Liver (tissue), 9 donors: ENCODE measurements around the gene URB1. TPM values are rescaled to one million over a fixed set of nuclear protein-coding genes. Genes with fewer than 3 reads are reported as not detected.
"Not testable (repeated sequence)": the region's sequence is repeated elsewhere in the genome, so short reads cannot be mapped to it uniquely, and the experiment has no call there.

Experiments
- DNase-seq: peaks from one replicate; pipeline ENCODE4 v3.0.0-alpha.2; 2017; ENCODE audit warnings: low spot score
- H3K27ac ChIP-seq, 2 donors: one replicate each; pipeline ENCODE4 v1.7.0; 2013; ENCODE audit warnings: inconsistent platforms in 2 of 2, low read length in 2 of 2, control low read depth in 1 of 2, low read depth in 1 of 2, mild to moderate bottlenecking in 1 of 2
- H3K27me3 ChIP-seq, 4 donors: one replicate each; pipeline versions ENCODE4 v1.6.1 to v1.7.0; 2013; ENCODE audit warnings: low read length in 3 of 4, inconsistent platforms in 1 of 4, mild to moderate bottlenecking in 1 of 4, moderate library complexity in 1 of 4; ENCODE audit not compliant: control insufficient read depth in 4 of 4, insufficient read depth in 4 of 4
- H3K36me3 ChIP-seq, 4 donors: one replicate each; pipeline versions ENCODE4 v1.6.1 to v1.7.0; 2013; ENCODE audit warnings: low read length in 3 of 4, mild to moderate bottlenecking in 3 of 4, low read depth in 1 of 4, moderate library complexity in 1 of 4; ENCODE audit not compliant: control insufficient read depth in 4 of 4, insufficient read depth in 3 of 4
- H3K4me1 ChIP-seq, 4 donors: one replicate each; pipeline versions ENCODE4 v1.6.1 to v1.7.0; 2013; ENCODE audit warnings: low read length in 3 of 4, mild to moderate bottlenecking in 3 of 4, moderate library complexity in 1 of 4; ENCODE audit not compliant: control insufficient read depth in 4 of 4, insufficient read depth in 4 of 4
- H3K4me3 ChIP-seq, 3 donors: one replicate each; pipeline versions ENCODE4 v1.6.1 to v1.7.0; 2013; ENCODE audit warnings: low read length in 3 of 3, control low read depth in 1 of 3, low read depth in 1 of 3, mild to moderate bottlenecking in 1 of 3
- H3K9ac ChIP-seq, 2 donors: one replicate each; pipeline ENCODE4 v1.7.0; 2013; ENCODE audit warnings: low read length in 2 of 2, mild to moderate bottlenecking in 2 of 2, moderate library complexity in 2 of 2, control low read depth in 1 of 2, low read depth in 1 of 2
- H3K9me3 ChIP-seq, 4 donors: one replicate each; pipeline versions ENCODE4 v1.6.1 to v1.7.0; 2013; ENCODE audit warnings: low read length in 3 of 4; ENCODE audit not compliant: control insufficient read depth in 4 of 4
- ATF3 ChIP-seq: IDR thresholded peaks from 2 replicates; pipeline ENCODE4 v1.6.1; 2016; ENCODE audit warnings: antibody characterized with exemption
- CTCF ChIP-seq: fragments of 150-350 bp; IDR thresholded peaks from 2 replicates; pipeline ENCODE4 v1.5.1; 2017; ENCODE audit warnings: improper control_type of control experiment, low read depth, low read length; ENCODE audit not compliant: missing input control
- FOXA2 ChIP-seq: IDR thresholded peaks from 2 replicates; pipeline ENCODE4 v1.6.1; 2016; ENCODE audit warnings: antibody characterized with exemption
- GABPA ChIP-seq, 2 donors: IDR thresholded peaks in 1 of 2; conservative IDR thresholded peaks in 1 of 2; 2 replicates each; pipeline ENCODE4 v1.6.1; 2016; ENCODE audit warnings: antibody characterized with exemption in 2 of 2, mild to moderate bottlenecking in 1 of 2, moderate library complexity in 1 of 2
- MAX ChIP-seq: IDR thresholded peaks from 2 replicates; pipeline ENCODE4 v1.6.1; 2016; ENCODE audit warnings: antibody characterized with exemption
- NR2F2 ChIP-seq: IDR thresholded peaks from 2 replicates; pipeline ENCODE4 v1.6.1; 2016; ENCODE audit warnings: antibody characterized with exemption
- RAD21 ChIP-seq, 2 donors: IDR thresholded peaks; 2 replicates each; pipeline ENCODE4 v1.6.1; 2016; ENCODE audit warnings: antibody characterized with exemption in 2 of 2, mild to moderate bottlenecking in 2 of 2
- TAF1 ChIP-seq: conservative IDR thresholded peaks from 2 replicates; pipeline ENCODE4 v1.6.1; 2016; ENCODE audit warnings: antibody characterized with exemption, mild to moderate bottlenecking
- YY1 ChIP-seq: IDR thresholded peaks from 2 replicates; pipeline ENCODE4 v1.6.1; 2016; ENCODE audit warnings: antibody characterized with exemption, mild to moderate bottlenecking
- ZBTB33 ChIP-seq: IDR thresholded peaks from 2 replicates; pipeline ENCODE4 v1.6.1; 2016; ENCODE audit warnings: antibody characterized with exemption
- WGBS: extraction: QIAGEN DNeasy Blood & Tissue Kit; methylation state at CpG from one replicate; pipeline ENCODE4 v1.1.7; 2013; 5-methylcytosine and 5-hydroxymethylcytosine counted together
- polyA plus RNA-seq, 2 donors: library from polyadenylated mRNA; stranded (reverse) in 1 of 2; unstranded in 1 of 2; fragments of 200-250 nt in 1 of 2; fragments of >200 nt in 1 of 2; fragmentation: Nextera tagmentation in 1 of 2; extraction: Ambion mirVana in 1 of 2; gene quantifications; one replicate each; pipeline versions ENCODE4 v1.2.1 to v1.2.3, GENCODE V29; 2013 to 2015
- total RNA-seq, 2 donors: library from RNA; depleted of rRNA; stranded (reverse); fragments of >200 nt; gene quantifications; one replicate each; pipeline ENCODE4 v1.2.3, GENCODE V29; 2014
- TF ChIP-seq, protein P1 (sequence below): IDR thresholded peaks from 2 replicates; pipeline ENCODE4 v1.6.1; 2016; ENCODE audit warnings: antibody characterized with exemption, mild to moderate bottlenecking
- donor health status: healthy.
- donor health status: healthy.
- donor health status: healthy.
- donor health status: healthy.
- donor health status: healthy.

URB1 gene
- total and polyA plus RNA-seq, 4 donors: 2.8 to 14.5 (median 7.1) TPM

DNA sequence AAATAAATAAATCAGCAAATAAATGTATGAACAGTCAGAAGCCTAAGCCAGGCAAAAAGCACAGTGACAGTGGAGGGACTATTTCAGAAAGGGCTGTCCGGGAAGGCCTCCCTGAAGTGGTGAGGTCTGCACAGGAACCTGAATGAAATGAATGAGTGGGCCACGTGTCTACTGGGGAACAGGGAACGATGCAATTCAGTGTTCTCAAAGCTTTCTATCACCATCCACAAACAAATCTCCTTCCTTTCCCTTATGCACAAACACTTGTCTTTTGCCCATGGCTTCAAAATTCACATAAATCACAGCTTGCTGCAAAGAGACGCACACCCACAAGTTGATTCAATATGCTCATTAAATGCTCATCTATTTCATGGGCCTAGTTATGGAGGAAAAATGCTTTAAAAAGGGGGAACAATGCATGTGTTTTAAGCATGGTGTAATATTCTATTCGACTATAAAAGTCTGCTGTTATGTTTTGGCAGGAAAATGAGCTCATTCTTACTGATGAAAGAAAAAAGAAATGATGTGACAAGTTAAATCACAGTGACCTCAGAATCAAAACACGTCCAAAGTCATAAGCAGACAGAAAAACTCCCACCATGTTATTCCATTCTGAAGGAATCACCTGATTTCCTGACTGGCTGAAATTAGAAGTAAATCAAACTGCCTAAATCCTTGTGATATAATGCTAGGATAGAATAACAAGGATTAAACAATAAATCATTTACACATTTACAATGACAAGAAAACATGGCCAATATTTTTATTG lies 21.6 kb downstream of the URB1 start:
- Histone ChIP-seq H3K27me3 (no peaks in the 10 kb centered on the region), H3K27ac (no peak overlapping the region), H3K9me3 (no peaks in the 10 kb centered on the region), H3K4me1 (no peaks in the 10 kb centered on the region), H3K36me3 (peaks cover 11 to 71% (median 31%) of the 10 kb centered on the region in 4 donors), H3K4me3 (no peak overlapping the region), H3K9ac (no peak overlapping the region)
- 91% methylated on average over 6 of the region's 6 CpGs for WGBS
- TF ChIP-seq CTCF (no peak), ZBTB33 (no peak), YY1 (no peak), TAF1 (no peak), FOXA2 (no peak), GABPA (IDR thresholded peaks at IDR 0.05 in 1 of 2, conservative IDR thresholded peaks at IDR 0.05 in 1 of 2) (no peak), NR2F2 (no peak)
- TF ChIP-seq, protein P1, sequence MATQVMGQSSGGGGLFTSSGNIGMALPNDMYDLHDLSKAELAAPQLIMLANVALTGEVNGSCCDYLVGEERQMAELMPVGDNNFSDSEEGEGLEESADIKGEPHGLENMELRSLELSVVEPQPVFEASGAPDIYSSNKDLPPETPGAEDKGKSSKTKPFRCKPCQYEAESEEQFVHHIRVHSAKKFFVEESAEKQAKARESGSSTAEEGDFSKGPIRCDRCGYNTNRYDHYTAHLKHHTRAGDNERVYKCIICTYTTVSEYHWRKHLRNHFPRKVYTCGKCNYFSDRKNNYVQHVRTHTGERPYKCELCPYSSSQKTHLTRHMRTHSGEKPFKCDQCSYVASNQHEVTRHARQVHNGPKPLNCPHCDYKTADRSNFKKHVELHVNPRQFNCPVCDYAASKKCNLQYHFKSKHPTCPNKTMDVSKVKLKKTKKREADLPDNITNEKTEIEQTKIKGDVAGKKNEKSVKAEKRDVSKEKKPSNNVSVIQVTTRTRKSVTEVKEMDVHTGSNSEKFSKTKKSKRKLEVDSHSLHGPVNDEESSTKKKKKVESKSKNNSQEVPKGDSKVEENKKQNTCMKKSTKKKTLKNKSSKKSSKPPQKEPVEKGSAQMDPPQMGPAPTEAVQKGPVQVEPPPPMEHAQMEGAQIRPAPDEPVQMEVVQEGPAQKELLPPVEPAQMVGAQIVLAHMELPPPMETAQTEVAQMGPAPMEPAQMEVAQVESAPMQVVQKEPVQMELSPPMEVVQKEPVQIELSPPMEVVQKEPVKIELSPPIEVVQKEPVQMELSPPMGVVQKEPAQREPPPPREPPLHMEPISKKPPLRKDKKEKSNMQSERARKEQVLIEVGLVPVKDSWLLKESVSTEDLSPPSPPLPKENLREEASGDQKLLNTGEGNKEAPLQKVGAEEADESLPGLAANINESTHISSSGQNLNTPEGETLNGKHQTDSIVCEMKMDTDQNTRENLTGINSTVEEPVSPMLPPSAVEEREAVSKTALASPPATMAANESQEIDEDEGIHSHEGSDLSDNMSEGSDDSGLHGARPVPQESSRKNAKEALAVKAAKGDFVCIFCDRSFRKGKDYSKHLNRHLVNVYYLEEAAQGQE: no peak
- DNase-seq: no peak

DNA sequence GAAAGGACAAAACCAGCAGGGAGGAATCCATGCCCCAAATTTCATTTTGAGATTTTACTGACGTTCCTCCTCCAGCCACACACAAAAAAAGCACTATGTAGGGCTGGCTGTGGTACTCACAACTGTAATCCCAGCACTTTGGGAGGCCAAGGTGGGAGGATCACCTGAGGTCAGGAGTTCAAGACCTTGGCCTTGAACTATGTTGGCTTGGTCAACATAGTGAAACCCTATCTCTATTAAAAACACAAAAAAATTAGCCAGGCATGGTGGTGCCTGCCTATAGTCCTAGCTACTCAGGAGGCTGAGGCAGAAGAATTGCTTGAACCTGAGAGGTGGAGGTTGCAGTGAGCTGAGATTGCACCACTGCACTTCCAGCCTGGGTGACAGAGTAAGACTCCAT lies 23.9 kb downstream of the URB1 start:
- H3K27me3 ChIP-seq, H3K9me3 ChIP-seq, H3K4me3 ChIP-seq, H3K9ac ChIP-seq, DNase-seq, H3K4me1 ChIP-seq, H3K27ac ChIP-seq: not testable (repeated sequence)
- H3K36me3 ChIP-seq: peaks cover 17 to 76% (median 36%) of the 10 kb centered on the region in 4 donors
- 88% methylated on average over 1 of the region's 1 CpG for WGBS

GRCh38 chr21:32368386-32368785 lies 24.4 kb downstream of the URB1 start:
- no peak for DNase-seq
- Histone ChIP-seq H3K4me3 (no peak overlapping the region), H3K4me1 (no peaks in the 10 kb centered on the region), H3K27me3 (no peaks in the 10 kb centered on the region), H3K36me3 (peaks cover 16 to 78% (median 35%) of the 10 kb centered on the region in 4 donors), H3K9me3 (no peaks in the 10 kb centered on the region), H3K9ac (no peak overlapping the region), H3K27ac (no peak overlapping the region)
- TF ChIP-seq RAD21 (IDR thresholded peaks at IDR 0.05) (no peak), ATF3 (no peak), ZBTB33 (no peak), FOXA2 (no peak), MAX (no peak)
- whole genome bisulfite sequencing: 91% methylated on average over 9 of the region's 9 CpGs
